ENCODE results near the gene PRND. TPM values are rescaled to one million over a fixed set of nuclear protein-coding genes. Genes with fewer than 3 reads are reported as not detected.

Gene PRND
- total RNA-seq, 1 experiment from 2014 or later: 0.04 TPM

- peaks cover 4% of the 10 kb centered on the region for H3K23me2 ChIP-seq (ENCODE audit: insufficient read length, low read depth, low read length, poor library complexity, severe bottlenecking)
- H2AK5ac ChIP-seq (ENCODE audit: insufficient read length, low read length): no peak overlapping the region
- DNase-seq: no peak
- no peak overlapping the region for H3K4me3 Mint-ChIP-seq
- H2AFZ ChIP-seq (ENCODE audit: low read length): no peak overlapping the region
- no peak overlapping the region for H3K18ac ChIP-seq (ENCODE audit: insufficient read length, low read depth, low read length)
- no peaks in the 10 kb centered on the region; a peak in 1 of 7 replicates for H3K36me3 Mint-ChIP-seq (ENCODE audit: insufficient read depth in 1 of 3, low read depth in 3 of 3)
- no peak overlapping the region for H2BK12ac ChIP-seq (ENCODE audit: insufficient read length, low read depth, low read length)
- no peaks in the 10 kb centered on the region for H3K9me3 ChIP-seq (ENCODE audit: control insufficient read depth, low read depth, low read length)
- H3K79me2 ChIP-seq (ENCODE audit: insufficient read depth, low read length): no peaks in the 10 kb centered on the region
- H3K4me1 ChIP-seq (ENCODE audit: insufficient read depth, low read length): no peaks in the 10 kb centered on the region
- no peak overlapping the region for H4K91ac ChIP-seq (ENCODE audit: insufficient read length, low read depth, low read length)
- no peaks in the 10 kb centered on the region for H4K20me1 ChIP-seq (ENCODE audit: control insufficient read depth, insufficient read depth, insufficient read length)
- no peak overlapping the region for H3K9ac ChIP-seq (ENCODE audit: extremely low read depth, insufficient read length, low read length)
- no peak overlapping the region for H4K8ac ChIP-seq (replicated peaks; ENCODE audit: insufficient read length, low read depth, low read length)
- no peak overlapping the region for H3K27ac ChIP-seq (ENCODE audit: insufficient read length, low read depth, low read length)
- H3K27ac Mint-ChIP-seq: no peak overlapping the region
- no peak overlapping the region for H2BK15ac ChIP-seq (ENCODE audit: low read depth, low read length)
- WGBS (ENCODE audit: extremely low coverage, insufficient read length, low lambda C conversion rate): no CpG with 5 or more reads among the region's 1 CpG
- H2BK5ac ChIP-seq (ENCODE audit: insufficient read length, low read length): no peak overlapping the region
- H2BK20ac ChIP-seq (ENCODE audit: low read depth, low read length, poor library complexity, severe bottlenecking): no peak overlapping the region
- H2BK120ac ChIP-seq (ENCODE audit: low read depth, low read length, poor library complexity, severe bottlenecking): no peak overlapping the region
- H3K14ac ChIP-seq (ENCODE audit: insufficient read depth, low read length): no peak overlapping the region
- H4K5ac ChIP-seq (ENCODE audit: insufficient read length, low read depth, low read length): no peak overlapping the region
- H3K23ac ChIP-seq (ENCODE audit: insufficient read length, low read depth, low read length): no peak overlapping the region
- H3K4me2 ChIP-seq (ENCODE audit: insufficient read depth, insufficient read length, low read length): no peak overlapping the region
- no peaks in the 10 kb centered on the region for H3K79me1 ChIP-seq (ENCODE audit: insufficient read depth, low read depth, low read length, poor library complexity, severe bottlenecking)
- peaks cover 3 to 5% of the 10 kb centered on the region in 2 experiments for H3K4me1 Mint-ChIP-seq
- no peak for TF ChIP-seq CTCF (conservative IDR thresholded peaks at IDR 0.05)
- no peak overlapping the region for H3K56ac ChIP-seq (ENCODE audit: insufficient read length, low read depth, low read length)
- no peaks in the 10 kb centered on the region for H3K27me3 ChIP-seq (ENCODE audit: insufficient read depth, low read length)
- no peaks in the 10 kb centered on the region for H3K9me3 Mint-ChIP-seq
- peaks cover 26% of the 10 kb centered on the region for H3K27me3 Mint-ChIP-seq (ENCODE audit: low read depth)
- H3K4ac ChIP-seq (ENCODE audit: low read depth, low read length): no peak overlapping the region
- H3T11ph ChIP-seq (ENCODE audit: low read length): no peak overlapping the region
These were observed 43.1 kb downstream of the PRND start for GRCh38 chr20:4764805-4765204.
